ENCODE data around the gene ALPI.

Gene ALPI

GRCh38 chr2:232483311-232483922 lies 27.5 kb downstream of the ALPI start:
- peaks cover 46% of the 10 kb centered on the region for H3K27me3 ChIP-seq

GRCh38 chr2:232483923-232484627 lies 28.1 kb downstream of the ALPI start:
- TF ChIP-seq CTCF (IDR thresholded peaks at IDR 0.05; ENCODE audit: low read depth, low read length), result no peak
- DNase-seq, result no peak
- H3K36me3 ChIP-seq, result no peaks in the 10 kb centered on the region
- no peaks in the 10 kb centered on the region for H3K9me3 ChIP-seq
- H3K27me3 ChIP-seq, result peaks cover 51% of the 10 kb centered on the region
- H3K4me3 ChIP-seq (ENCODE audit: low read depth, low read length), result no peak overlapping the region
- no peaks in the 10 kb centered on the region for H3K4me1 ChIP-seq

More at GRCh38 chr2:232483311-232483922, 27.5 kb downstream of the ALPI start:
- DNase-seq, result no peak
- H3K4me1 ChIP-seq, result no peaks in the 10 kb centered on the region
- H3K4me3 ChIP-seq (ENCODE audit: low read depth, low read length), result no peak overlapping the region
- no peaks in the 10 kb centered on the region for H3K9me3 ChIP-seq
- H3K36me3 ChIP-seq, result no peaks in the 10 kb centered on the region
- no peak for TF ChIP-seq CTCF (IDR thresholded peaks at IDR 0.05; ENCODE audit: low read depth, low read length)

GRCh38 chr2:232484628-232485347 lies 28.8 kb downstream of the ALPI start:
- Histone ChIP-seq H3K36me3 (no peaks in the 10 kb centered on the region), H3K9me3 (no peaks in the 10 kb centered on the region), H3K4me1 (no peaks in the 10 kb centered on the region), H3K4me3 (ENCODE audit: low read depth, low read length) (no peak overlapping the region), H3K27me3 (peaks cover 51% of the 10 kb centered on the region)
- TF ChIP-seq CTCF (IDR thresholded peaks at IDR 0.05; ENCODE audit: low read depth, low read length), result no peak
- DNase-seq, result no peak

DNA sequence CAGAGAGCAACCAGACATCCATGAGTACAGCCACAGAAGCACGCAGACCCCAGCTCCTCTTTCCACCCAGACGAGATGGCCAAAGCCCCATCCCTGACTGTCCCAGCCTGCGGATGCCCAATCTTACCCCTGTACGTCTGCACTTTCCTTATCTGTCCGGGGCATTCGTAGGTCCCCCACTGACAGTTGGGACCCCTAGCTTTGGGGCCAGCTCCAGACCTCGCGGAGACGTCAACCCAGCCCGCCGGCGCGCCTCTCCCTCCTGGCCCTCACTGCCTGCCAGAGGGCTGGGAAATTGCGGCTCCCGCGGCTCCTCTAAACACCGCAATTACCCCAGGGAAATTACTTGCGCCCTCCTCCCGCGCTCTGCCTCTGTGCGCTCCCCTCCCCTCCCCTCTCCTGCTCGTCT lies 29.4 kb downstream of the ALPI start:
- no peaks in the 10 kb centered on the region for H3K36me3 ChIP-seq
- peaks cover 51% of the 10 kb centered on the region for H3K27me3 ChIP-seq
- no peak for DNase-seq
- H3K4me1 ChIP-seq, result no peaks in the 10 kb centered on the region
- TF ChIP-seq CTCF (IDR thresholded peaks at IDR 0.05; ENCODE audit: low read depth, low read length), result no peak
- H3K4me3 ChIP-seq (ENCODE audit: low read depth, low read length), result no peak overlapping the region
- H3K9me3 ChIP-seq, result no peaks in the 10 kb centered on the region

- no peak for DNase-seq
- Histone ChIP-seq H3K4me1 (no peaks in the 10 kb centered on the region), H3K27me3 (peaks cover 51% of the 10 kb centered on the region), H3K9me3 (no peaks in the 10 kb centered on the region), H3K36me3 (no peaks in the 10 kb centered on the region), H3K4me3 (ENCODE audit: low read depth, low read length) (no peak overlapping the region)
- no peak for TF ChIP-seq CTCF (IDR thresholded peaks at IDR 0.05; ENCODE audit: low read depth, low read length)
Measured at GRCh38 chr2:232485757-232486557, 30.0 kb downstream of the ALPI start.

Measured in BE2C (cell line).